ENCODE measurements around the gene CLSTN1. TPM values are rescaled to one million over a fixed set of nuclear protein-coding genes. Genes with fewer than 3 reads are reported as not detected.
"Not testable (repeated sequence)": the region's sequence is repeated elsewhere in the genome, so short reads cannot be mapped to it uniquely, and the experiment has no call there.

Gene CLSTN1
- total RNA-seq, 1 donor from 2014 or later: 179 TPM

GRCh38 chr1:9805006-9805508 lies 18.7 kb downstream of the CLSTN1 start:
- Mint-ChIP-seq H3K27ac (ENCODE audit: unreplicated experiment) (no peak overlapping the region), H3K9me3 (ENCODE audit: unreplicated experiment) (no peaks in the 10 kb centered on the region), H3K4me3 (ENCODE audit: unreplicated experiment) (no peak overlapping the region), H3K27me3 (ENCODE audit: unreplicated experiment) (no peaks in the 10 kb centered on the region), H3K36me3 (ENCODE audit: unreplicated experiment) (no peaks in the 10 kb centered on the region), H3K4me1 (ENCODE audit: unreplicated experiment) (peaks cover 23% of the 10 kb centered on the region)
- DNase-seq (ENCODE audit: extremely low spot score, unreplicated experiment): no peak
- no peak for TF ChIP-seq CTCF (IDR thresholded peaks at IDR 0.05)

DNA sequence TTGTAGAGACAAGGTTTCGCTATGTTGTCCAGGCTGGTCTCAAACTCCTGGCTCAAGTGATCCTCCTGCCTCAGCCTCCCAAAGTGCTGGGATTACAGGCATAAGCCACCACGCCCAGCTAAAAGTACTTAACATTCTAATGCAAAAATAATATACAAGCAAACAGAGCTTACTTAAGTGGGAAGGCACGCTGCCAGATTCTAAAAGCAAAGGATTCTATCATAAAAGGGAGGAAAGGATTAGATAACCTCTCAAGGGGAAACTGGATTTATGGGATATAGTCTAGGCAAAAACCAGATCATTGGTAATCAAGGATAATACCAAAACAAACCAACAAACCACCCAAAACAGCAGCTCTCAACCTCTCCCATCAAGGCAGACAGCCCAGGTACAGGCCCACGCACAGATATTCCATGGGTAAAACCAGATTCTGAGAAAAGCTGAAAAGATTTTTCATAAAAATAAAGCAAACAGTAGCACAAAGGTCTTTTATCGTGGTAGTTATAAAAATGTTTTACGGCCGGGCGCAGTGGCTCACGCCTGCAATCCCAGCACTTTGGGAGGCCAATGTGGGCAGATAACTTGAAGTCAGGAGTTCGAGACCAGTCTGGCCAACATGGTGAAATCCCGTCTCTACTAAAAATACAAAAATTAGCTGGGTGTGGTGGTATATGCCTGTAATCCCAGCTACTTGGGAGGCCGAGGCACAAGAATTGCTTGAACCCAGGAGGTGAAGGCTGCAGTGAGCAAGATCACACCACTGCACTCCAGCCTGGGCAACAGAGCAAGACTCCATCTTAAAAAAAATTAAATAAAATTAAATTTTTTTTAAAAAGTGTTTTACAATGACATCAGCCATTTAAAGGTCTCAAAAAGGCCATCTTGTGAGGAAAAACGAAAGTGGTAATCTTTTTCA lies 20.5 kb downstream of the CLSTN1 start:
- H3K27me3 Mint-ChIP-seq (ENCODE audit: unreplicated experiment); H3K36me3 Mint-ChIP-seq (ENCODE audit: unreplicated experiment); H3K9me3 Mint-ChIP-seq (ENCODE audit: unreplicated experiment); DNase-seq (ENCODE audit: extremely low spot score, unreplicated experiment); H3K4me3 Mint-ChIP-seq (ENCODE audit: unreplicated experiment); H3K27ac Mint-ChIP-seq (ENCODE audit: unreplicated experiment): not testable (repeated sequence)
- peaks cover 20% of the 10 kb centered on the region for H3K4me1 Mint-ChIP-seq (ENCODE audit: unreplicated experiment)

GRCh38 chr1:9801909-9802308 lies 21.9 kb downstream of the CLSTN1 start:
- Mint-ChIP-seq H3K4me3 (ENCODE audit: unreplicated experiment) (no peak overlapping the region), H3K4me1 (ENCODE audit: unreplicated experiment) (peaks cover 24% of the 10 kb centered on the region), H3K36me3 (ENCODE audit: unreplicated experiment) (no peaks in the 10 kb centered on the region), H3K9me3 (ENCODE audit: unreplicated experiment) (no peaks in the 10 kb centered on the region), H3K27me3 (ENCODE audit: unreplicated experiment) (no peaks in the 10 kb centered on the region), H3K27ac (ENCODE audit: unreplicated experiment) (no peak overlapping the region)
- DNase-seq (ENCODE audit: extremely low spot score, unreplicated experiment): no peak
- no peak for TF ChIP-seq CTCF (IDR thresholded peaks at IDR 0.05)

DNA sequence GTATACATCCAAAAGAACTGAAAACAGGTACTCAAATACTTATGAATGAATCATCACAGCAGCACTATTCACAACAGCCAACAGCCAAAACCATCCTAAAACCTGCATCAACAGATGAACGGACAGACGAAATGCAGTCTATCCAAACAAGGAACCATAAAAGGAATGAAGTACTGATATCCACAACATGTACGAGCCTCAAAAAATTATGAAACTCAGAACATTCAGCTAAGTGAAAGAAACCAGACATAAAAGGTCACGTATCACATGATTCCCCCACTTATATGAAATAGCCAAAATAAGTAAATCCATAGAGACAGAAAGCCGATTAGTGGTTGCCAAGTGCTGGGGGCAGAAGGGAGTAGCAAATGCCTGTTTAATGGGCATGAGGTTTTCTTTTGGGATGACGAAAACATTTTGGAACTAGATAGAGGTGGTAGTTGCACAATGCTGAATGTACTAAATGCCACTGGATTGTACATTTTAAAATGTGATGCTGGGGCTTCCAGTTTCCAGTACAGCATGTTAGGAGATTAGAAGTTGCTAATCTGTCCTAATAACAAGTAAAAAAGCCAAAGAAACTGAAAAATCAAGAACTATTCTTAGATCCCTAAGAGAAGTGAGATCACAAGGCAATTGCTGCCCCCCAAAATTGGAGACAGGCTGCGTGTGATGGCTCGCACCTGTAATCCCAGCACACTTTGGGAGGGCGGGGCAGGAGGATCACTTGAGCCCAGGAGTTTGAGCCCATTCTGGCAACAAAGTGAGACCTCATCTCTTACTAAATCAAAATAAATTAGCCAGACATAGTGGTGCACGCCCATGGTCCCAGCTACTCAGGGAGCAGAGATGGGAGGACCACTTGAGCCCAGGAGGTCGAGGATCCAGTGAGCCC lies 25.3 kb downstream of the CLSTN1 start:
- H3K27me3 Mint-ChIP-seq (ENCODE audit: unreplicated experiment): no peaks in the 10 kb centered on the region
- DNase-seq (ENCODE audit: extremely low spot score, unreplicated experiment): no peak
- peak overlapping the region; percentile 38 for H3K27ac Mint-ChIP-seq (ENCODE audit: unreplicated experiment)
- peaks cover 41% of the 10 kb centered on the region for H3K4me1 Mint-ChIP-seq (ENCODE audit: unreplicated experiment)
- H3K36me3 Mint-ChIP-seq (ENCODE audit: unreplicated experiment): no peaks in the 10 kb centered on the region
- TF ChIP-seq CTCF (IDR thresholded peaks at IDR 0.05): no peak
- no peak overlapping the region for H3K4me3 Mint-ChIP-seq (ENCODE audit: unreplicated experiment)
- H3K9me3 Mint-ChIP-seq (ENCODE audit: unreplicated experiment): no peaks in the 10 kb centered on the region

GRCh38 chr1:9797049-9797448 lies 26.7 kb downstream of the CLSTN1 start:
- peaks cover 54% of the 10 kb centered on the region for H3K4me1 Mint-ChIP-seq (ENCODE audit: unreplicated experiment)
- DNase-seq (ENCODE audit: extremely low spot score, unreplicated experiment): no peak
- no peak overlapping the region for H3K4me3 Mint-ChIP-seq (ENCODE audit: unreplicated experiment)
- H3K27ac Mint-ChIP-seq (ENCODE audit: unreplicated experiment): no peak overlapping the region
- no peaks in the 10 kb centered on the region for H3K27me3 Mint-ChIP-seq (ENCODE audit: unreplicated experiment)
- H3K9me3 Mint-ChIP-seq (ENCODE audit: unreplicated experiment): no peaks in the 10 kb centered on the region
- no peak for TF ChIP-seq CTCF (IDR thresholded peaks at IDR 0.05)
- H3K36me3 Mint-ChIP-seq (ENCODE audit: unreplicated experiment): no peaks in the 10 kb centered on the region

Measured in osteocyte (in vitro differentiated cells).